HepG2 (cell line): ENCODE measurements around the gene LYZL2. TPM values are rescaled to one million over a fixed set of nuclear protein-coding genes. Genes with fewer than 3 reads are reported as not detected.

Source experiments
- ATAC-seq: fragments of 200-7000 bp; cut with Tn5 transposase; 3 replicates; pipeline ENCODE4 v1.9.1; 2020; ENCODE audit warnings: mild to moderate bottlenecking, moderate library complexity
- BruUV-seq: library from RNA; stranded (reverse); fragments of 400-500 nt; replicated peaks from 2 replicates; lab custom pipeline; 2021; lab: Mats Ljungman, UMichigan
- CTCF ChIA-PET: fragments of 300-600 bp; formaldehyde crosslinking; extraction: SDS; loops from one replicate; lab custom pipeline; 2021; ENCODE audit warnings: low total read pairs, inconsistent platforms, low intra/inter-chr PET ratio; lab: Yijun Ruan, JAX
- POLR2A ChIA-PET: fragments of 350-600 bp; sonication (Branson Sonifier 250); formaldehyde crosslinking; loops from one replicate; lab custom pipeline; 2020; ENCODE audit warnings: antibody characterized with exemption, inconsistent platforms; lab: Yijun Ruan, JAX
- DNase-seq: peaks from one replicate; pipeline ENCODE4 v3.0.0-alpha.2; 2015; ENCODE audit warnings: low spot score
- FAIRE-seq: peaks from 3 replicates; lab custom pipeline; 2011; peaks lifted over from hg19 to GRCh38; lab: Jason Lieb, UNC
- H2AFZ ChIP-seq: one replicate; pipeline ENCODE4 v1.6.1; 2011; ENCODE audit warnings: low read length, inconsistent platforms
- H3K27ac ChIP-seq: fragments of 300-600 bp; 3 replicates; pipeline ENCODE4 v1.8.0; 2011; ENCODE audit warnings: mixed run types, mild to moderate bottlenecking, mixed read lengths, low read length, inconsistent platforms; ENCODE audit not compliant: insufficient read depth; ENCODE audit errors: extremely low read length
- H3K27me3 ChIP-seq, 2 experiments: fragments of 200-600 bp in 1 of 2; 2 replicates in 1 of 2; 3 replicates in 1 of 2; pipeline versions ENCODE4 v1.6.0 to v1.8.0; 2011; ENCODE audit warnings: low read length in 2 of 2, mild to moderate bottlenecking in 2 of 2, moderate library complexity in 2 of 2, inconsistent platforms in 1 of 2; ENCODE audit not compliant: insufficient read depth in 2 of 2, control insufficient read depth in 1 of 2
- H3K36me3 ChIP-seq, 2 experiments: fragments of 200-600 bp in 1 of 2; replicated peaks in 1 of 2; 2 replicates in 1 of 2; 3 replicates in 1 of 2; pipeline versions ENCODE4 v1.5.1 to v1.8.0; 2011; ENCODE audit warnings: low read length in 2 of 2, inconsistent platforms in 1 of 2; ENCODE audit not compliant: insufficient read depth in 2 of 2, control insufficient read depth in 1 of 2
- H3K4me1 ChIP-seq: 2 replicates; pipeline ENCODE4 v1.5.1; 2012; ENCODE audit warnings: low read length, inconsistent platforms; ENCODE audit not compliant: insufficient read depth
- H3K4me2 ChIP-seq: 2 replicates; pipeline ENCODE4 v1.6.0; 2011; ENCODE audit warnings: low read depth, low read length, inconsistent platforms
- H3K4me3 ChIP-seq, 3 experiments: fragments of 200-600 bp in 1 of 3; sonication (generic), shearing (Covaris generic) in 1 of 3; replicated peaks in 1 of 3; 2 replicates each; pipeline ENCODE4 v1.5.1; 2011 to 2016; ENCODE audit warnings: low read length in 3 of 3, inconsistent platforms in 2 of 3, low read depth in 2 of 3, mild to moderate bottlenecking in 2 of 3, control low read depth in 1 of 3, mixed read lengths in 1 of 3; ENCODE audit not compliant: insufficient read depth in 1 of 3
- H3K79me2 ChIP-seq: one replicate; pipeline ENCODE4 v1.6.1; 2011; ENCODE audit warnings: low read length, inconsistent platforms; ENCODE audit not compliant: insufficient read depth
- H3K9ac ChIP-seq: 2 replicates; pipeline ENCODE4 v1.6.0; 2011; ENCODE audit warnings: mild to moderate bottlenecking, low read depth, low read length, inconsistent platforms; ENCODE audit not compliant: insufficient read depth
- H3K9me3 ChIP-seq: 2 replicates; pipeline ENCODE4 v1.5.1; 2012; ENCODE audit warnings: mild to moderate bottlenecking, low read length
- H4K20me1 ChIP-seq: 2 replicates; pipeline ENCODE4 v1.6.0; 2011; ENCODE audit warnings: inconsistent platforms, mild to moderate bottlenecking, low read length, moderate library complexity; ENCODE audit not compliant: insufficient read depth
- BHLHE40 ChIP-seq: IDR thresholded peaks from 2 replicates; pipeline ENCODE4 v1.6.1; 2011; ENCODE audit warnings: low read length, improper control_type of control experiment
- CBX2 ChIP-seq, 2 experiments: fragments of 200-600 bp in 1 of 2; sonication (generic); formaldehyde crosslinking in 1 of 2; IDR thresholded peaks; 2 replicates each; pipeline versions ENCODE4 v1.7.0 to v1.8.1; 2018 to 2022; ENCODE audit warnings: low read depth in 2 of 2, low read length in 1 of 2, mild to moderate bottlenecking in 1 of 2, missing genetic modification reagents in 1 of 2
- EZH2 ChIP-seq: conservative IDR thresholded peaks from 2 replicates; pipeline ENCODE4 v1.6.1; 2012; ENCODE audit warnings: mild to moderate bottlenecking, low read depth, low read length, moderate library complexity
- GATAD2A ChIP-seq: IDR thresholded peaks from 2 replicates; pipeline ENCODE4 v1.6.1; 2016
- HOXA3 ChIP-seq: sonication (generic); formaldehyde crosslinking; IDR thresholded peaks from 2 replicates; pipeline ENCODE4 v1.5.0; 2020; ENCODE audit warnings: missing genetic modification reagents
- RXRA ChIP-seq: sonication (generic); formaldehyde crosslinking; IDR thresholded peaks from 2 replicates; pipeline ENCODE4 v1.5.1; 2020; ENCODE audit warnings: missing genetic modification reagents
- STAG1 ChIP-seq: sonication (generic); formaldehyde crosslinking; IDR thresholded peaks from 2 replicates; pipeline ENCODE4 v1.4.0; 2020; ENCODE audit warnings: missing genetic modification reagents
- THAP11 ChIP-seq: IDR thresholded peaks from 2 replicates; pipeline ENCODE4 v1.6.1; 2016; ENCODE audit warnings: missing biosample characterization, missing genetic modification reagents
- THAP9 ChIP-seq: sonication (generic); formaldehyde crosslinking; IDR thresholded peaks from 2 replicates; pipeline ENCODE4; 2020; ENCODE audit warnings: missing genetic modification reagents, mild to moderate bottlenecking, borderline replicate concordance
- ZNF280B ChIP-seq: sonication (generic); formaldehyde crosslinking; IDR thresholded peaks from 2 replicates; pipeline ENCODE4 v1.5.0; 2020; ENCODE audit warnings: missing genetic modification reagents, mild to moderate bottlenecking, borderline replicate concordance
- ZNF550 ChIP-seq: sonication (generic); formaldehyde crosslinking; IDR thresholded peaks from 2 replicates; pipeline ENCODE4 v1.4.0; 2020; ENCODE audit warnings: mild to moderate bottlenecking, missing genetic modification reagents, borderline replicate concordance
- ZNF567 ChIP-seq: sonication (generic); formaldehyde crosslinking; IDR thresholded peaks from 2 replicates; pipeline ENCODE4 v1.8.1; 2023; ENCODE audit warnings: mild to moderate bottlenecking, missing genetic modification reagents, borderline replicate concordance
- WGBS: methylation state at CpG from one replicate; pipeline ENCODE4 v1.1.6; 2017; ENCODE audit warnings: low lambda C conversion rate; 5-methylcytosine and 5-hydroxymethylcytosine counted together
- in situ Hi-C: cut with HindIII; loops from 2 replicates; pipeline ENCODE4 v1.10.0; 2017; ENCODE audit warnings: low pct_unique_long_range_greater_than_20kb; ENCODE audit not compliant: extremely low pct_ligation_motif_present
- intact Hi-C: fragments of 100-400 bp; cut with micrococcal nuclease; formaldehyde crosslinking; loops from one replicate; pipeline ENCODE4 v1.10.0; 2022; ENCODE audit not compliant: unreplicated experiment
- polyA plus RNA-seq, 8 experiments: library from polyadenylated mRNA; depleted of rRNA in 3 of 8; stranded (reverse) in 7 of 8; unstranded in 1 of 8; fragments of >200 nt; fragmentation: Illumina TruSeq in 4 of 8; extraction: Trizol in 4 of 8; gene quantifications; 2 replicates each; pipeline versions ENCODE4 v1.2.1 to v1.2.3, GENCODE V29; 2011 to 2016; ENCODE audit warnings: low read depth in 4 of 8, missing spikeins in 1 of 8, mixed read lengths in 1 of 8; ENCODE audit not compliant: insufficient read depth in 1 of 8
- total RNA-seq, 5 experiments: library from RNA; depleted of rRNA; stranded (reverse); fragments of >200 nt; fragmentation: Illumina TruSeq; extraction: Trizol; gene quantifications; 2 replicates each; pipeline ENCODE4 v1.2.3, GENCODE V29; 2016; ENCODE audit warnings: low read depth in 1 of 5
- TF ChIP-seq, protein P1 (sequence below): sonication (generic); formaldehyde crosslinking; IDR thresholded peaks from 2 replicates; pipeline ENCODE4 v1.5.0; 2020; ENCODE audit warnings: missing genetic modification reagents
- TF ChIP-seq, protein P2 (sequence below): sonication (generic); IDR thresholded peaks from 2 replicates; pipeline ENCODE4 v1.6.1; 2016; ENCODE audit warnings: low read depth, borderline replicate concordance
- TF ChIP-seq, protein P3 (sequence below): sonication (generic); formaldehyde crosslinking; IDR thresholded peaks from 2 replicates; pipeline ENCODE4 v1.5.0; 2020; ENCODE audit warnings: mild to moderate bottlenecking, missing genetic modification reagents

Gene LYZL2
- total and polyA plus RNA-seq, 2 of the 13 experiments (the other 11 are each of a cell fraction or from before 2014, with no cell fraction given): 0.20 to 0.63 TPM

GRCh38 chr10:30581779-30582380 is 47.7 kb downstream of the LYZL2 start:
- CTCF ChIA-PET: interaction anchor here (1.3 kb wide), 1 partner anchor 9 kb away, joined by 4 read pairs; no protein-coding TSS in a partner anchor
- Histone ChIP-seq H3K4me1 (peaks cover 70% of the 10 kb centered on the region), H3K4me3 (no peak overlapping the region), H3K4me2 (no peak overlapping the region), H3K36me3 (no peaks in the 10 kb centered on the region), H3K9ac (no peak overlapping the region), H2AFZ (no peak overlapping the region), H3K27me3 (no peaks in the 10 kb centered on the region; a peak in 1 of 5 replicates), H4K20me1 (no peaks in the 10 kb centered on the region), H3K9me3 (no peaks in the 10 kb centered on the region), H3K27ac (no peak overlapping the region), H3K79me2 (no peaks in the 10 kb centered on the region)
- intact Hi-C loops: no loop called here
- no TSS peak for BruUV-seq
- FAIRE-seq: peak; percentile 55
- 31% methylated on average over 3 of the region's 3 CpGs for WGBS
- peak; percentile 51 for DNase-seq
- peak; percentile 52; the same call in 1 of the 3 replicates for ATAC-seq
- POLR2A ChIA-PET: no interaction called here
- in situ Hi-C loops: no loop called here
- TF ChIP-seq THAP9 (CRISPR knock-in tag): no peak
- TF ChIP-seq, protein P1, sequence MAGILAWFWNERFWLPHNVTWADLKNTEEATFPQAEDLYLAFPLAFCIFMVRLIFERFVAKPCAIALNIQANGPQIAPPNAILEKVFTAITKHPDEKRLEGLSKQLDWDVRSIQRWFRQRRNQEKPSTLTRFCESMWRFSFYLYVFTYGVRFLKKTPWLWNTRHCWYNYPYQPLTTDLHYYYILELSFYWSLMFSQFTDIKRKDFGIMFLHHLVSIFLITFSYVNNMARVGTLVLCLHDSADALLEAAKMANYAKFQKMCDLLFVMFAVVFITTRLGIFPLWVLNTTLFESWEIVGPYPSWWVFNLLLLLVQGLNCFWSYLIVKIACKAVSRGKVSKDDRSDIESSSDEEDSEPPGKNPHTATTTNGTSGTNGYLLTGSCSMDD (CRISPR knock-in tag): no peak
- no peak for TF ChIP-seq BHLHE40
- no peak for TF ChIP-seq ZNF567 (CRISPR knock-in tag)
- TF ChIP-seq CBX2 (IDR thresholded peaks at IDR 0.05; ENCODE audit: low read depth, low read length): no peak
- no peak for TF ChIP-seq CBX2 (CRISPR knock-in tag; IDR thresholded peaks at IDR 0.05; ENCODE audit: low read depth)
- TF ChIP-seq, protein P2, sequence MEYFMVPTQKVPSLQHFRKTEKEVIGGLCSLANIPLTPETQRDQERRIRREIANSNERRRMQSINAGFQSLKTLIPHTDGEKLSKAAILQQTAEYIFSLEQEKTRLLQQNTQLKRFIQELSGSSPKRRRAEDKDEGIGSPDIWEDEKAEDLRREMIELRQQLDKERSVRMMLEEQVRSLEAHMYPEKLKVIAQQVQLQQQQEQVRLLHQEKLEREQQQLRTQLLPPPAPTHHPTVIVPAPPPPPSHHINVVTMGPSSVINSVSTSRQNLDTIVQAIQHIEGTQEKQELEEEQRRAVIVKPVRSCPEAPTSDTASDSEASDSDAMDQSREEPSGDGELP: no peak
- no peak for TF ChIP-seq HOXA3 (CRISPR knock-in tag)
- TF ChIP-seq, protein P3, sequence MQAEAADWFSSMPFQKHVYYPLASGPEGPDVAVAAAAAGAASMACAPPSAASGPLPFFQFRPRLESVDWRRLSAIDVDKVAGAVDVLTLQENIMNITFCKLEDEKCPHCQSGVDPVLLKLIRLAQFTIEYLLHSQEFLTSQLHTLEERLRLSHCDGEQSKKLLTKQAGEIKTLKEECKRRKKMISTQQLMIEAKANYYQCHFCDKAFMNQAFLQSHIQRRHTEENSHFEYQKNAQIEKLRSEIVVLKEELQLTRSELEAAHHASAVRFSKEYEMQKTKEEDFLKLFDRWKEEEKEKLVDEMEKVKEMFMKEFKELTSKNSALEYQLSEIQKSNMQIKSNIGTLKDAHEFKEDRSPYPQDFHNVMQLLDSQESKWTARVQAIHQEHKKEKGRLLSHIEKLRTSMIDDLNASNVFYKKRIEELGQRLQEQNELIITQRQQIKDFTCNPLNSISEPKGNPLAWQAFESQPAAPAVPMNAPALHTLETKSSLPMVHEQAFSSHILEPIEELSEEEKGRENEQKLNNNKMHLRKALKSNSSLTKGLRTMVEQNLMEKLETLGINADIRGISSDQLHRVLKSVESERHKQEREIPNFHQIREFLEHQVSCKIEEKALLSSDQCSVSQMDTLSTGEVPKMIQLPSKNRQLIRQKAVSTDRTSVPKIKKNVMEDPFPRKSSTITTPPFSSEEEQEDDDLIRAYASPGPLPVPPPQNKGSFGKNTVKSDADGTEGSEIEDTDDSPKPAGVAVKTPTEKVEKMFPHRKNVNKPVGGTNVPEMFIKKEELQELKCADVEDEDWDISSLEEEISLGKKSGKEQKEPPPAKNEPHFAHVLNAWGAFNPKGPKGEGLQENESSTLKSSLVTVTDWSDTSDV (CRISPR knock-in tag): no peak
- TF ChIP-seq THAP11: no peak
- TF ChIP-seq EZH2: no peak
- no peak for TF ChIP-seq RXRA
- TF ChIP-seq STAG1 (CRISPR knock-in tag): peak; percentile 51
- no peak for TF ChIP-seq ZNF550 (CRISPR knock-in tag)
- peak; percentile 21; the same call in 1 of the 2 replicates for TF ChIP-seq GATAD2A (CRISPR knock-in tag)
- no peak for TF ChIP-seq ZNF280B (CRISPR knock-in tag)
